ENCODE data around the gene LPP. TPM values are rescaled to one million over a fixed set of nuclear protein-coding genes. Genes with fewer than 3 reads are reported as not detected.

Gene LPP
- total and polyA plus RNA-seq, 4 donors = 11.1 to 219 (median 66.5) TPM

- Histone ChIP-seq H3K36me3 (ENCODE audit: control insufficient read depth in 4 of 4, insufficient read depth in 4 of 4, low read length in 4 of 4) (no peaks in the 10 kb centered on the region), H3K27ac (ENCODE audit: low read depth in 1 of 2, low read length in 1 of 2) (peak overlapping the region; percentile 33 to 88), H3K9me3 (ENCODE audit: control insufficient read depth in 4 of 4, insufficient read depth in 3 of 4, low read length in 3 of 4) (no peaks in the 10 kb centered on the region), H3K27me3 (ENCODE audit: control insufficient read depth in 3 of 3, insufficient read depth in 3 of 3, low read length in 2 of 3) (no peaks in the 10 kb centered on the region), H3K9ac (ENCODE audit: insufficient read depth in 1 of 2, low read length in 2 of 2) (no peak overlapping the region), H3K4me1 (ENCODE audit: control insufficient read depth in 5 of 5, insufficient read depth in 5 of 5, low read length in 5 of 5) (peaks cover 7 to 42% (median 13%) of the 10 kb centered on the region in 5 donors), H3K4me3 (no peak overlapping the region)
- 54 to 57% methylated on average over 3 of the region's 3 CpGs for WGBS, 2 donors
- TF ChIP-seq CTCF (IDR thresholded peaks at IDR 0.05; ENCODE audit: control extremely low read depth, extremely low read depth) = no peak
- DNase-seq = peak; percentile 34 to 61 (median 51)
- no peak for ATAC-seq (ENCODE audit: insufficient read depth, low FRiP score)
These were observed 116.5 kb downstream of the LPP start for GRCh38 chr3:188270423-188270972.

GRCh38 chr3:188271226-188271914, 117.4 kb downstream of the LPP start:
- no peak for ATAC-seq (ENCODE audit: insufficient read depth, low FRiP score)
- no peaks in the 10 kb centered on the region for H3K9me3 ChIP-seq (ENCODE audit: control insufficient read depth in 4 of 4, insufficient read depth in 3 of 4, low read length in 3 of 4)
- peaks cover 0 to 40% (median 6%) of the 10 kb centered on the region in 5 donors for H3K4me1 ChIP-seq (ENCODE audit: control insufficient read depth in 5 of 5, insufficient read depth in 5 of 5, low read length in 5 of 5)
- no peak overlapping the region for H3K4me3 ChIP-seq
- no peak for TF ChIP-seq CTCF (IDR thresholded peaks at IDR 0.05; ENCODE audit: control extremely low read depth, extremely low read depth)
- WGBS, 2 donors = 80 to 84% methylated on average over 5 of the region's 5 CpGs
- H3K9ac ChIP-seq (ENCODE audit: insufficient read depth in 1 of 2, low read length in 2 of 2) = no peak overlapping the region
- no peaks in the 10 kb centered on the region for H3K36me3 ChIP-seq (ENCODE audit: control insufficient read depth in 4 of 4, insufficient read depth in 4 of 4, low read length in 4 of 4)
- DNase-seq = no peak
- H3K27ac ChIP-seq (ENCODE audit: low read depth in 1 of 2, low read length in 1 of 2) = peak overlapping the region; percentile 80 to 88
- H3K27me3 ChIP-seq (ENCODE audit: control insufficient read depth in 3 of 3, insufficient read depth in 3 of 3, low read length in 2 of 3) = no peaks in the 10 kb centered on the region

DNA sequence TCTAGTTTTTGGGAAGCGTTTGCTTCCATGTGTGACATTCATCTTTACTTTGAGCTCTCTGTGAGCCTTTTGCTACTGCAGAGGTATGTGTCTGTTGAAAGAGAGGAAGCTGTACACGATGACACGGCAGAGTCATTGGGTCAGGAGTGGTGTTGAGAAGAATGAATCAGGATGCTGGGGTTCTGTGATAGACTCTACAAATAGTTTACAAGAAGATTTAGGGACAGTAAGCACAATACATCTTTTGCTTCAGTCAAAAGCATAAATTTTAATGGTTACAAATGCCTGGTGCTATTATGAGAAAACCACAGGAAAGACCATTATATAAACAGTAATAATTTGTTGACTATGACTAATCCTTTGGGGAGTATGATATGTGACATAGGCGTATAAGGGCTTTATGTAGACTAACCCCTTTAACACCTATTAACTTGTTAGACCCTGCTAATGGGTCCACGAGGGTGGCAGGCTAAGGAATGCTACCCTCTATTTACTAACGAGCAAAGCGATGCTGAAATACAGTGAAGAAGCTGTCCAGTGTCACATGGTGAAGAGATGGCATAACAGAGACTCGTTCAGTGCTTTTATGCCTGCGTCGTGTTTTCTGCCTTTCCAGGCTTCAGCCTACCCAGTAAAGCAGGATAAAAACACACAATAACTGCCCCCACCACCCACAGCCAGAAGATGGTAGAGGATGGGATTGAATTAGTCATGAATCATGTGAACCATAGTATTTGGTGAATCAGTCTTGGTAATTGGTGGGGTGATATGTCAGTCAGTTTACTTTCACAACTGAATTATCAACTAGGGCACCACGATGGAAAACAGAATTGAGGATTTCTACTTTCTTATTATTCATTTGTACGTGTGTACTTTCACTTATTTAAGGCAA, 118.8 kb downstream of the LPP start:
- no peaks in the 10 kb centered on the region for H3K27me3 ChIP-seq (ENCODE audit: control insufficient read depth in 3 of 3, insufficient read depth in 3 of 3, low read length in 2 of 3)
- no peak for ATAC-seq (ENCODE audit: insufficient read depth, low FRiP score)
- H3K27ac ChIP-seq (ENCODE audit: low read depth in 1 of 2, low read length in 1 of 2) = peak overlapping the region; percentile 56 to 88
- peaks cover 0 to 30% (median 4%) of the 10 kb centered on the region in 5 donors for H3K4me1 ChIP-seq (ENCODE audit: control insufficient read depth in 5 of 5, insufficient read depth in 5 of 5, low read length in 5 of 5)
- H3K4me3 ChIP-seq = no peak overlapping the region
- WGBS, 2 donors = 79 to 80% methylated on average over 12 of the region's 12 CpGs
- H3K9me3 ChIP-seq (ENCODE audit: control insufficient read depth in 4 of 4, insufficient read depth in 3 of 4, low read length in 3 of 4) = no peaks in the 10 kb centered on the region
- H3K36me3 ChIP-seq (ENCODE audit: control insufficient read depth in 4 of 4, insufficient read depth in 4 of 4, low read length in 4 of 4) = no peaks in the 10 kb centered on the region
- no peak for TF ChIP-seq CTCF (IDR thresholded peaks at IDR 0.05; ENCODE audit: control extremely low read depth, extremely low read depth)
- no peak overlapping the region for H3K9ac ChIP-seq (ENCODE audit: insufficient read depth in 1 of 2, low read length in 2 of 2)
- no peak for DNase-seq
